ENCODE measurements around the gene ASXL1.

Gene ASXL1

GRCh38 chr20:32483351-32484224, 125.5 kb downstream of the ASXL1 start:
- DNase-seq: peak; percentile 61

- no peak for DNase-seq
These were observed 126.3 kb downstream of the ASXL1 start for GRCh38 chr20:32484225-32484957.

GRCh38 chr20:32484958-32485769, 127.0 kb downstream of the ASXL1 start:
- DNase-seq: peak; percentile 36

GRCh38 chr20:32485770-32486478, 127.8 kb downstream of the ASXL1 start:
- DNase-seq: no peak

GRCh38 chr20:32487381-32487780, 129.2 kb downstream of the ASXL1 start:
- no peak for DNase-seq

GRCh38 chr20:32488066-32488838, 130.1 kb downstream of the ASXL1 start:
- no peak for DNase-seq
